H1 (cell line): ENCODE data around the gene GDPD5. TPM values are rescaled to one million over a fixed set of nuclear protein-coding genes. Genes with fewer than 3 reads are reported as not detected.

Source experiments
- CTCF ChIA-PET: fragments of 300-600 bp; sonication (Branson Sonifier 250); formaldehyde crosslinking; loops from one replicate; lab custom pipeline; 2021; ENCODE audit not compliant: partially characterized antibody; lab: Charles Lee
- POLR2A ChIA-PET: fragments of 300-600 bp; sonication (Branson Sonifier 250); formaldehyde crosslinking; loops from one replicate; lab custom pipeline; 2021; ENCODE audit warnings: inconsistent platforms; ENCODE audit not compliant: partially characterized antibody; lab: Charles Lee
- DNase-seq, 2 experiments: peaks; one replicate each; pipeline versions ENCODE4 v3.0.0 to v3.0.0-alpha.2; 2010 to 2022; ENCODE audit warnings: low spot score in 2 of 2, low read depth in 1 of 2, mixed read lengths in 1 of 2
- FAIRE-seq: peaks from 2 replicates; lab custom pipeline; 2011; peaks lifted over from hg19 to GRCh38; lab: Jason Lieb, UNC
- H2AFZ ChIP-seq: 2 replicates; pipeline ENCODE4 v1.8.1; 2012; ENCODE audit warnings: low read length, inconsistent platforms
- H2AK5ac ChIP-seq: 2 replicates; pipeline ENCODE4 v1.6.1; 2013; ENCODE audit warnings: low read depth, low read length
- H2BK120ac ChIP-seq: replicated peaks from 2 replicates; pipeline ENCODE3; 2013; ENCODE audit warnings: low read depth, low read length, inconsistent platforms
- H2BK12ac ChIP-seq: 2 replicates; pipeline ENCODE4 v1.6.1; 2013; ENCODE audit warnings: low read depth, low read length
- H2BK15ac ChIP-seq: 2 replicates; pipeline ENCODE4 v1.6.1; 2013; ENCODE audit warnings: low read length
- H2BK20ac ChIP-seq: 2 replicates; pipeline ENCODE4 v1.6.1; 2013; ENCODE audit warnings: low read length
- H2BK5ac ChIP-seq: 2 replicates; pipeline ENCODE4 v1.6.1; 2013; ENCODE audit warnings: low read depth, low read length
- H3K14ac ChIP-seq: 2 replicates; pipeline ENCODE4 v1.6.1; 2013; ENCODE audit warnings: inconsistent platforms; ENCODE audit not compliant: insufficient read length
- H3K18ac ChIP-seq: 2 replicates; pipeline ENCODE4 v1.6.1; 2013; ENCODE audit warnings: low read length; ENCODE audit errors: extremely low read depth
- H3K23ac ChIP-seq: 2 replicates; pipeline ENCODE4 v1.6.1; 2013; ENCODE audit warnings: inconsistent platforms; ENCODE audit not compliant: insufficient read length
- H3K23me2 ChIP-seq: 2 replicates; pipeline ENCODE4 v1.6.1; 2013; ENCODE audit warnings: low read depth, low read length
- H3K27ac ChIP-seq: 2 replicates; pipeline ENCODE4 v1.6.1; 2011; ENCODE audit warnings: low read depth, low read length, inconsistent platforms
- H3K27me3 ChIP-seq, 4 experiments: replicated peaks in 1 of 4; 1 replicate in 1 of 4; 2 replicates in 3 of 4; pipeline versions ENCODE4 v1.6.1 to v1.8.1; 2011 to 2013; ENCODE audit warnings: low read length in 3 of 4, mild to moderate bottlenecking in 3 of 4, inconsistent platforms in 2 of 4, mixed read lengths in 2 of 4, moderate library complexity in 1 of 4; ENCODE audit not compliant: control insufficient read depth in 3 of 4, insufficient read depth in 3 of 4; ENCODE audit errors: extremely low read depth in 1 of 4
- H3K36me3 ChIP-seq, 4 experiments: 2 replicates each; pipeline versions ENCODE4 v1.6.1 to v1.8.1; 2011 to 2013; ENCODE audit warnings: mild to moderate bottlenecking in 4 of 4, low read length in 3 of 4, moderate library complexity in 2 of 4, control low read depth in 1 of 4, inconsistent platforms in 1 of 4; ENCODE audit not compliant: insufficient read depth in 4 of 4, control insufficient read depth in 2 of 4
- H3K4ac ChIP-seq: replicated peaks from 2 replicates; pipeline ENCODE3; 2013; ENCODE audit warnings: low read length, low read depth, mixed read lengths, inconsistent platforms; ENCODE audit not compliant: insufficient read length
- H3K4me1 ChIP-seq, 4 experiments: replicated peaks in 1 of 4; 1 replicate in 1 of 4; 2 replicates in 3 of 4; pipeline versions ENCODE4 v1.6.1 to v1.8.1; 2011 to 2013; ENCODE audit warnings: low read length in 3 of 4, inconsistent platforms in 2 of 4, mixed read lengths in 1 of 4; ENCODE audit not compliant: insufficient read depth in 4 of 4, control insufficient read depth in 3 of 4
- H3K4me2 ChIP-seq, 2 experiments: 2 replicates each; pipeline versions ENCODE4 v1.6.1 to v1.8.1; 2011 to 2013; ENCODE audit warnings: low read depth in 2 of 2, low read length in 2 of 2, control low read depth in 1 of 2, inconsistent platforms in 1 of 2, mild to moderate bottlenecking in 1 of 2; ENCODE audit not compliant: insufficient read depth in 1 of 2
- H3K4me3 ChIP-seq, 4 experiments: fragments of 200-600, 300-600 bp in 1 of 4; sonication (generic), shearing (Covaris generic), sonication (Bioruptor Twin) in 1 of 4; 2 replicates each; pipeline versions ENCODE4 v1.5.1 to v1.8.1; 2011 to 2016; ENCODE audit warnings: low read length in 4 of 4, low read depth in 3 of 4, control low read depth in 2 of 4, inconsistent platforms in 2 of 4, mild to moderate bottlenecking in 2 of 4, mixed read lengths in 1 of 4, moderate library complexity in 1 of 4; ENCODE audit not compliant: insufficient read depth in 2 of 4; ENCODE audit errors: extremely low read depth in 1 of 4
- H3K56ac ChIP-seq: replicated peaks from 2 replicates; pipeline ENCODE3; 2013; ENCODE audit warnings: low read depth, mild to moderate bottlenecking, mixed read lengths, low read length, inconsistent platforms; ENCODE audit not compliant: insufficient read length
- H3K79me1 ChIP-seq: 2 replicates; pipeline ENCODE4 v1.6.1; 2013; ENCODE audit warnings: low read depth, low read length, control low read depth
- H3K79me2 ChIP-seq, 2 experiments: 2 replicates each; pipeline versions ENCODE4 v1.6.1 to v1.8.1; 2012 to 2013; ENCODE audit warnings: low read length in 2 of 2, mild to moderate bottlenecking in 2 of 2, inconsistent platforms in 1 of 2; ENCODE audit not compliant: insufficient read depth in 2 of 2, control insufficient read depth in 1 of 2
- H3K9ac ChIP-seq, 4 experiments: replicated peaks in 1 of 4; 1 replicate in 1 of 4; 2 replicates in 3 of 4; pipeline versions ENCODE4 v1.6.1 to v1.8.1; 2011 to 2013; ENCODE audit warnings: low read depth in 3 of 4, low read length in 3 of 4, control low read depth in 2 of 4, mild to moderate bottlenecking in 2 of 4, moderate library complexity in 2 of 4, inconsistent platforms in 1 of 4; ENCODE audit errors: extremely low read depth in 1 of 4
- H3K9me3 ChIP-seq, 2 experiments: 2 replicates each; pipeline versions ENCODE4 v1.6.1 to v1.8.1; 2012 to 2013; ENCODE audit warnings: mild to moderate bottlenecking in 2 of 2, moderate library complexity in 2 of 2, control low read depth in 1 of 2, inconsistent platforms in 1 of 2, low read depth in 1 of 2, low read length in 1 of 2, mixed read lengths in 1 of 2; ENCODE audit not compliant: insufficient read depth in 2 of 2
- H4K20me1 ChIP-seq, 2 experiments: replicated peaks in 1 of 2; 2 replicates each; pipeline versions ENCODE3 to v1.8.1; 2011 to 2013; ENCODE audit warnings: inconsistent platforms in 2 of 2, low read length in 2 of 2, mild to moderate bottlenecking in 1 of 2; ENCODE audit not compliant: insufficient read depth in 2 of 2, control insufficient read depth in 1 of 2
- H4K5ac ChIP-seq: 2 replicates; pipeline ENCODE4 v1.6.1; 2013; ENCODE audit warnings: low read length, low read depth, mixed read lengths, inconsistent platforms; ENCODE audit not compliant: insufficient read length
- H4K8ac ChIP-seq: 2 replicates; pipeline ENCODE4 v1.8.0; 2013; ENCODE audit warnings: mild to moderate bottlenecking, moderate library complexity, low read length, inconsistent platforms; ENCODE audit not compliant: insufficient read depth; ENCODE audit errors: extremely low read depth
- H4K91ac ChIP-seq: replicated peaks from 2 replicates; pipeline ENCODE3; 2013; ENCODE audit warnings: low read length, mixed read lengths, inconsistent platforms; ENCODE audit not compliant: insufficient read length
- CBX5 ChIP-seq: fragments of 300-800, 300-1000 bp; sonication (generic); IDR thresholded peaks from 2 replicates; pipeline ENCODE4 v1.7.1; 2016; ENCODE audit warnings: antibody characterized with exemption, low read length, low read depth
- CHD2 ChIP-seq: IDR thresholded peaks from 2 replicates; pipeline ENCODE4 v1.6.1; 2012; ENCODE audit warnings: low read length, improper control_type of control experiment
- CREB1 ChIP-seq: IDR thresholded peaks from 2 replicates; pipeline ENCODE4 v1.6.1; 2012; ENCODE audit warnings: inconsistent platforms
- GABPA ChIP-seq: IDR thresholded peaks from 2 replicates; pipeline ENCODE4 v1.6.1; 2011; ENCODE audit warnings: mild to moderate bottlenecking, low read length, moderate library complexity, borderline replicate concordance; ENCODE audit not compliant: insufficient read depth
- HDAC2 ChIP-seq, 2 experiments: fragments of 300-600 bp in 1 of 2; sonication (generic) in 1 of 2; IDR thresholded peaks; 2 replicates each; pipeline ENCODE4 v1.6.1; 2011 to 2012; ENCODE audit warnings: low read depth in 2 of 2, low read length in 2 of 2, mild to moderate bottlenecking in 2 of 2, moderate library complexity in 2 of 2, borderline replicate concordance in 1 of 2, inconsistent platforms in 1 of 2
- NRF1 ChIP-seq: IDR thresholded peaks from 2 replicates; pipeline ENCODE4 v1.6.1; 2011; ENCODE audit warnings: mild to moderate bottlenecking, low read depth, low read length, improper control_type of control experiment
- RAD21 ChIP-seq, 2 experiments: IDR thresholded peaks in 1 of 2; conservative IDR thresholded peaks in 1 of 2; 2 replicates each; pipeline ENCODE4 v1.6.1; 2011; ENCODE audit warnings: low read depth in 2 of 2, low read length in 2 of 2, improper control_type of control experiment in 1 of 2, inconsistent platforms in 1 of 2, mild to moderate bottlenecking in 1 of 2, moderate library complexity in 1 of 2
- SIRT6 ChIP-seq: IDR thresholded peaks from one replicate; pipeline ENCODE4 v1.7.1; 2012; ENCODE audit warnings: low read length, inconsistent platforms
- SRF ChIP-seq: IDR thresholded peaks from 2 replicates; pipeline ENCODE4 v1.6.1; 2011; ENCODE audit warnings: mild to moderate bottlenecking, low read depth, low read length, moderate library complexity
- TBP ChIP-seq: IDR thresholded peaks from 2 replicates; pipeline ENCODE4 v1.6.1; 2011; ENCODE audit warnings: low read depth, low read length, improper control_type of control experiment
- YY1 ChIP-seq: IDR thresholded peaks from 2 replicates; pipeline ENCODE4 v1.6.1; 2011; ENCODE audit warnings: low read depth, mild to moderate bottlenecking, low read length
- WGBS, 2 experiments: shearing (Covaris generic) in 1 of 2; methylation state at CpG; one replicate each; pipeline versions ENCODE4 v1.1.6 to v1.1.7; 2013 to 2015; ENCODE audit warnings: low lambda C conversion rate in 2 of 2, mixed read lengths in 2 of 2, inconsistent platforms in 1 of 2, low coverage in 1 of 2, missing lambda C conversion rate in 1 of 2; ENCODE audit not compliant: insufficient replicate concordance in 2 of 2, insufficient coverage in 1 of 2, insufficient read length in 1 of 2; ENCODE audit errors: extremely low coverage in 1 of 2, missing lambda C conversion rate in 1 of 2; 5-methylcytosine and 5-hydroxymethylcytosine counted together
- polyA plus RNA-seq, 7 experiments: library from polyadenylated mRNA; depleted of rRNA in 3 of 7; stranded (reverse) in 5 of 7; unstranded in 2 of 7; fragments of >200 nt in 5 of 7; fragments of 200-250 nt in 2 of 7; gene quantifications; 1 replicate in 5 of 7; 2 replicates in 1 of 7; 4 replicates in 1 of 7; pipeline versions ENCODE4 v1.2.1 to v1.2.3, GENCODE V29; 2011 to 2013; ENCODE audit warnings: missing spikeins in 2 of 7, mixed read lengths in 2 of 7
- total RNA-seq: library from RNA; stranded (reverse); fragmentation: NEBNext Ultra II Directional; extraction: Animal tissue kit (Norgen Biotek cat#: 25700); gene quantifications from 2 replicates; pipeline ENCODE4 v1.2.1, GENCODE V29; 2021
- TF ChIP-seq, protein P1 (sequence below), 3 experiments: IDR thresholded peaks; 1 replicate in 2 of 3; 2 replicates in 1 of 3; pipeline versions ENCODE4 v1.5.1 to v1.6.1; 2011; ENCODE audit warnings: low read length in 3 of 3, mild to moderate bottlenecking in 3 of 3, inconsistent platforms in 2 of 3, low read depth in 1 of 3, moderate library complexity in 1 of 3; ENCODE audit not compliant: insufficient read depth in 1 of 3; ENCODE audit errors: control extremely low read depth in 1 of 3

GDPD5 gene
- total and polyA plus RNA-seq, 2 of the 8 experiments (the other 6 are each of a cell fraction or from before 2014, with no cell fraction given) = 7.8 to 8.6 TPM

GRCh38 chr11:75473684-75474083, 52.1 kb downstream of the GDPD5 start:
- H3K4me1 ChIP-seq = peaks cover 3 to 8% (median 4%) of the 10 kb centered on the region in 4 experiments; a peak in 5 of 7 replicates
- POLR2A ChIA-PET = interaction anchor here (0.9 to 1.3 kb wide), 2 partner anchors 98 to 101 kb away, joined by 4 to 8 read pairs; no protein-coding TSS in a partner anchor

More at GRCh38 chr11:75473684-75474083, 52.1 kb downstream of the GDPD5 start:
- Histone ChIP-seq H2BK12ac (no peak overlapping the region), H3K56ac (no peak overlapping the region), H3K27me3 (no peaks in the 10 kb centered on the region), H2BK5ac (no peak overlapping the region), H3K9me3 (no peaks in the 10 kb centered on the region), H3K4me3 (no peak overlapping the region), H2BK20ac (no peak overlapping the region), H3K18ac (no peak overlapping the region), H3K14ac (no peak overlapping the region), H3K79me1 (no peaks in the 10 kb centered on the region), H2AFZ (no peak overlapping the region), H3K23me2 (no peaks in the 10 kb centered on the region), H3K4ac (no peak overlapping the region), H3K36me3 (no peaks in the 10 kb centered on the region), H4K20me1 (no peaks in the 10 kb centered on the region), H2AK5ac (no peak overlapping the region), H4K91ac (no peak overlapping the region), H4K8ac (no peak overlapping the region; the same call in 1 of the 2 replicates), H2BK120ac (no peak overlapping the region), H2BK15ac (no peak overlapping the region), H3K79me2 (no peaks in the 10 kb centered on the region), H3K23ac (no peak overlapping the region), H4K5ac (no peak overlapping the region), H3K4me2 (no peak overlapping the region), H3K27ac (no peak overlapping the region), H3K9ac (no peak overlapping the region)
- 85% methylated on average over 6 of the region's 6 CpGs; no CpG with 5 or more reads in 1 of the 2 experiments for WGBS, 2 experiments
- TF ChIP-seq CHD2 (no peak), SIRT6 (no peak), SRF (no peak), RAD21 (IDR thresholded peaks at IDR 0.05 in 1 of 2, conservative IDR thresholded peaks at IDR 0.05 in 1 of 2; ENCODE audit: low read depth in 2 of 2, low read length in 2 of 2) (no peak), CREB1 (no peak), NRF1 (no peak), TBP (no peak), HDAC2 (IDR thresholded peaks at IDR 0.05; ENCODE audit: borderline replicate concordance in 1 of 2, low read depth in 2 of 2, low read length in 2 of 2) (no peak), CBX5 (no peak), YY1 (no peak), GABPA (no peak)
- TF ChIP-seq, protein P1, sequence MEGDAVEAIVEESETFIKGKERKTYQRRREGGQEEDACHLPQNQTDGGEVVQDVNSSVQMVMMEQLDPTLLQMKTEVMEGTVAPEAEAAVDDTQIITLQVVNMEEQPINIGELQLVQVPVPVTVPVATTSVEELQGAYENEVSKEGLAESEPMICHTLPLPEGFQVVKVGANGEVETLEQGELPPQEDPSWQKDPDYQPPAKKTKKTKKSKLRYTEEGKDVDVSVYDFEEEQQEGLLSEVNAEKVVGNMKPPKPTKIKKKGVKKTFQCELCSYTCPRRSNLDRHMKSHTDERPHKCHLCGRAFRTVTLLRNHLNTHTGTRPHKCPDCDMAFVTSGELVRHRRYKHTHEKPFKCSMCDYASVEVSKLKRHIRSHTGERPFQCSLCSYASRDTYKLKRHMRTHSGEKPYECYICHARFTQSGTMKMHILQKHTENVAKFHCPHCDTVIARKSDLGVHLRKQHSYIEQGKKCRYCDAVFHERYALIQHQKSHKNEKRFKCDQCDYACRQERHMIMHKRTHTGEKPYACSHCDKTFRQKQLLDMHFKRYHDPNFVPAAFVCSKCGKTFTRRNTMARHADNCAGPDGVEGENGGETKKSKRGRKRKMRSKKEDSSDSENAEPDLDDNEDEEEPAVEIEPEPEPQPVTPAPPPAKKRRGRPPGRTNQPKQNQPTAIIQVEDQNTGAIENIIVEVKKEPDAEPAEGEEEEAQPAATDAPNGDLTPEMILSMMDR (IDR thresholded peaks at IDR 0.05; ENCODE audit: control extremely low read depth in 1 of 3, insufficient read depth in 1 of 3, low read depth in 1 of 3, low read length in 3 of 3) = no peak
- CTCF ChIA-PET = interaction anchor here (1.0 to 31.5 kb wide), 3 partner anchors 30 to 101 kb away, joined by 4 to 603 read pairs (median 6); partner anchors contain the start of gene GDPD5
- FAIRE-seq = no peak
- DNase-seq = no peak
